K562 (cell line): ENCODE data around the gene DESI2. TPM values are rescaled to one million over a fixed set of nuclear protein-coding genes. Genes with fewer than 3 reads are reported as not detected.

Experiments used
- AFF1 ChIP-seq, 2 experiments: fragments of 450-650 bp; IDR thresholded peaks; 2 replicates each; pipeline ENCODE4 v1.6.1; 2018; ENCODE audit warnings: mild to moderate bottlenecking in 2 of 2, low read depth in 1 of 2; ENCODE audit not compliant: partially characterized antibody in 2 of 2
- BCOR ChIP-seq: fragments of 450-650 bp; IDR thresholded peaks from 2 replicates; pipeline ENCODE4 v1.6.1; 2016
- CUX1 ChIP-seq: fragments of 200-800 bp; sonication (Bioruptor generic); IDR thresholded peaks from 2 replicates; pipeline ENCODE4 v1.6.1; 2016; ENCODE audit warnings: missing genetic modification characterization, missing compliant biosample characterization
- ETV5 ChIP-seq: sonication (generic); formaldehyde crosslinking; IDR thresholded peaks from 2 replicates; pipeline ENCODE4 v1.4.0; 2020; ENCODE audit warnings: low read depth, mild to moderate bottlenecking, missing genetic modification reagents
- HLTF ChIP-seq: fragments of 450-650 bp; IDR thresholded peaks from 2 replicates; pipeline ENCODE4 v1.6.1; 2016
- MXI1 ChIP-seq: IDR thresholded peaks from 2 replicates; pipeline ENCODE4 v1.6.1; 2011; ENCODE audit warnings: low read depth, mild to moderate bottlenecking, improper control_type of control experiment, low read length
- NR2F6 ChIP-seq: fragments of 450-650 bp; formaldehyde crosslinking; IDR thresholded peaks from 2 replicates; pipeline ENCODE4 v1.4.0; 2020; ENCODE audit warnings: mild to moderate bottlenecking
- SNIP1 ChIP-seq: fragments of 450-650 bp; IDR thresholded peaks from 2 replicates; pipeline ENCODE4 v1.7.1; 2017; ENCODE audit warnings: low read depth, mild to moderate bottlenecking
- ZFP30 ChIP-seq: fragments of 250-450 bp; sonication (Bioruptor Pico); IDR thresholded peaks from 2 replicates; pipeline ENCODE4 v1.8.0; 2022; ENCODE audit warnings: moderate library complexity, mild to moderate bottlenecking, inconsistent platforms, borderline replicate concordance
- ZNF3 ChIP-seq: fragments of 250-450 bp; sonication (Bioruptor Pico); IDR thresholded peaks from 2 replicates; pipeline ENCODE4 v1.5.0; 2021; ENCODE audit warnings: mild to moderate bottlenecking, moderate library complexity
- ZNF668 ChIP-seq: fragments of 250-450 bp; sonication (Bioruptor Pico); IDR thresholded peaks from 2 replicates; pipeline ENCODE4 v1.8.0; 2022; ENCODE audit warnings: mild to moderate bottlenecking, inconsistent platforms
- ZNF830 ChIP-seq: fragments of 250-450 bp; sonication (Bioruptor Pico); IDR thresholded peaks from 2 replicates; pipeline ENCODE4 v1.5.0; 2021; ENCODE audit warnings: mild to moderate bottlenecking
- polyA plus RNA-seq, 8 experiments: library from polyadenylated mRNA; depleted of rRNA in 4 of 8; stranded (reverse) in 5 of 8; unstranded in 3 of 8; fragments of >200 nt; fragmentation: Nextera tagmentation in 2 of 8; fragmentation: Illumina TruSeq in 1 of 8; extraction: Ambion mirVana in 2 of 8; extraction: Trizol in 1 of 8; gene quantifications; 2 replicates each; pipeline versions ENCODE4 v1.2.1 to v1.2.3, GENCODE V29; 2011 to 2014; ENCODE audit warnings: inconsistent platforms in 1 of 8, missing spikeins in 1 of 8
- total RNA-seq, 7 experiments: library from RNA; depleted of rRNA in 6 of 7; stranded (reverse); fragments of >200 nt in 6 of 7; fragmentation: Illumina TruSeq in 2 of 7; extraction: Trizol in 2 of 7; gene quantifications; 2 replicates each; pipeline versions ENCODE4 v1.2.1 to v1.2.3, GENCODE V29; 2011 to 2021; ENCODE audit warnings: low replicate concordance in 1 of 7
- TF ChIP-seq, protein P1 (sequence below): sonication (generic); formaldehyde crosslinking; IDR thresholded peaks from 2 replicates; pipeline ENCODE4 v1.8.0; 2022; ENCODE audit warnings: missing genetic modification reagents, mild to moderate bottlenecking, moderate library complexity, borderline replicate concordance
- TF ChIP-seq, protein P2 (sequence below): fragments of 250-450 bp; sonication (Bioruptor Pico); IDR thresholded peaks from 2 replicates; pipeline ENCODE4 v1.5.0; 2021; ENCODE audit warnings: mild to moderate bottlenecking, moderate library complexity

The DESI2 gene
- total and polyA plus RNA-seq, 9 of the 15 experiments (the other 6 are each of a cell fraction or from before 2014, with no cell fraction given) = 17.4 to 59.4 (median 38.4) TPM

DNA sequence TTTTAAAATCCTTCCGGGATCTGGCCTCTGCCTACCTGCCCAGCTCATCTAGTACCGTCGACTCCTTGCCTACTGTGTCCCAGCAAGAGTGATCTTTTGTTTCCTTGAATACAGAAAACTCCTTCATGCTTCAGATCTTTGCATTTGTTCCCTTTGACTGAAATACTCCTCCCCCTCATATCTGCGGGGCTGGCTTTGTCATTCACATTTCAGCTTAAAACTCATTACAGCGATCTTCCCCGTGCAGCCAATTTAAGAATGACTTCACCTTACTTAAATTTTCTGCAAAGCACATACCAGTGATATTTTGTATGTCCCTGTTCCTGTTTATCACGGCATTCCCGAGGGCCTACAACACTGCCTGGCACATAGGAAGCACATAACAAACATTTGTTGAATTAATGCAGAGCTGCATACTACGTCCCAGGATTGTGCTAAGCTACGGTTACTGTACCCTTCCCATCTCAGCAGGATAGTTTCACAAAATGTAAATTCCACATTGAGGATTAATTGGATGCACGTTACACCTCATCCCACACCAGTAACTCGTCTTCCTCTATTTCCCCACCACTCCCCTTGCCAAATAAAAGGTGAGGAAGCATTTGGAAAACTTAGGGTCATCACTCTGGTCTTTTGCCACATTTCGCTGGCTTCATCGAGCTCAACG, 837 bp upstream of the DESI2 start (continued):
- TF ChIP-seq CUX1 (CRISPR knock-in tag) (no peak), SNIP1 (no peak), NR2F6 (CRISPR knock-in tag) (no peak), HLTF (no peak), AFF1 (IDR thresholded peaks at IDR 0.05; ENCODE audit: low read depth in 1 of 2, partially characterized antibody in 2 of 2) (peak in 1 of 2 experiments; percentile 37), ETV5 (CRISPR knock-in tag) (peak; percentile 54), ZNF668 (peak; percentile 40; the same call in 1 of the 2 replicates), ZNF3 (no peak), ZNF830 (no peak), MXI1 (no peak), BCOR (peak; percentile 85), ZFP30 (CRISPR knock-in tag) (no peak)
- TF ChIP-seq, protein P1, sequence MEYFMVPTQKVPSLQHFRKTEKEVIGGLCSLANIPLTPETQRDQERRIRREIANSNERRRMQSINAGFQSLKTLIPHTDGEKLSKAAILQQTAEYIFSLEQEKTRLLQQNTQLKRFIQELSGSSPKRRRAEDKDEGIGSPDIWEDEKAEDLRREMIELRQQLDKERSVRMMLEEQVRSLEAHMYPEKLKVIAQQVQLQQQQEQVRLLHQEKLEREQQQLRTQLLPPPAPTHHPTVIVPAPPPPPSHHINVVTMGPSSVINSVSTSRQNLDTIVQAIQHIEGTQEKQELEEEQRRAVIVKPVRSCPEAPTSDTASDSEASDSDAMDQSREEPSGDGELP (CRISPR knock-in tag) = no peak
- TF ChIP-seq, protein P2, sequence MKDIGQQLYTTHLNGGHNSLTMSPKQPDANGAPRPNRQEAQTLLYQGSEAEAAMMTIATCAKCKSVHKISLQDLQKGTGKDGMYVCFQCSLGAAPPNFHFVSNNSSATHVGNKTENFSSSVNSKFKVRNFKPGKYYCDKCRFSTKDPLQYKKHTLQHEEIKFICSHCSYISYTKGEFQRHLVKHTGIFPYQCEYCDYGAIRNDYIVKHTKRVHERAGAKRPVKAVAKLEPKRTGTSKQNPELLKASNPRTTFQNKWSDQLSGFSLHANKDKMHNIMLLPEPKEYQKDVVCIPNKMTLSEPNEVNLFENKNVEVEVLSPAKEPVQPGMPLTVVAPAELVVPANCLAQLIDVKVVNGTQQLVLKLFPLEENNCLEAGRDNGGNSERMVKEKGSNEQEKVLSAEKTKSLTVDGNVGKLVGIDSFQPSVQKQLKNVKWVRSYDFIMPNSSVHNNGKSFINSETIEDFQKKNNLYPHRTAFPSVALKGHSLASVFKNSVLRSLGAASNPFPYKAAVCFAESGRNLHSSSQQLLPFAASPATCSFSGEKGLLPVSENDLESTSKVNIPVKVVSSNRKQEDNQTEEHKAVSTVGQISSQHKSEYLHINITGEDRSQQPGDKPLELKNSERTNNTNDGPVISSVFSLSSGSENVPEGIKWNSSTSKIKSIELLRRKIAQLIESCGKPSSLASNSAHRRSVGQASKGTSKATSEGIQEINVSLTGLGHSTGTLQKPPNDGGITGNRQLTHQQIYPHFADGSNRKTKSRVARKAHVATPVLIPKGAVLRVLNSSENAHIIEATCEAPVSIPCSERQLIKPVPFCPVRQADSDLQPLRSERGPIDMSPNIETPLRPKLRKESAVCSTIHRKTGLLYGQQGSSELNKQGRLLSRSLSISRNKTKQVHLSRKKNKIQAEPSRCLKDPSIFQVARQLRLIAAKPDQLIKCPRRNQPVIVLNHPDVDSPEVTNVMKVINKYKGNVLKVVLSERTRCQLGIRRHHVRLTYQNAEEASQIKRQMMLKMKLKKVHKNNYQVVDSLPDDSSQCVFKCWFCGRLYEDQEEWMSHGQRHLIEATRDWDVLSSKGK (CRISPR knock-in tag) = no peak
